Tibial artery (tissue), 4 donors: Measurements from ENCODE around the gene SERPINA9.

ENCODE experiments used
- DNase-seq, 2 donors: peaks; one replicate each; pipeline ENCODE4 v3.0.0-alpha.2; 2019
- H3K27ac ChIP-seq, 2 donors: fragments of 200-600 bp; sonication (generic) in 1 of 2; 1 replicate in 1 of 2; 2 replicates in 1 of 2; pipeline ENCODE4 v1.5.1; 2018 to 2019; ENCODE audit warnings: mild to moderate bottlenecking in 1 of 2
- H3K27me3 ChIP-seq, 2 donors: fragments of 200-600 bp; sonication (generic) in 1 of 2; one replicate each; pipeline versions ENCODE4 v1.5.1 to v1.6.0; 2016 to 2019
- H3K36me3 ChIP-seq, 3 donors: fragments of 200-600 bp; sonication (generic) in 2 of 3; one replicate each; pipeline ENCODE4 v1.5.1; 2016 to 2019; ENCODE audit warnings: mild to moderate bottlenecking in 2 of 3
- H3K4me1 ChIP-seq, 4 donors: fragments of 200-600 bp; sonication (generic) in 2 of 4; 1 replicate in 3 of 4; 2 replicates in 1 of 4; pipeline ENCODE4 v1.5.1; 2016 to 2019
- H3K4me3 ChIP-seq, 2 donors: fragments of 200-600 bp; sonication (generic) in 1 of 2; 1 replicate in 1 of 2; 2 replicates in 1 of 2; pipeline ENCODE4 v1.5.1; 2018 to 2019; ENCODE audit warnings: mild to moderate bottlenecking in 2 of 2
- H3K9me3 ChIP-seq, 3 donors: fragments of 200-600 bp; sonication (generic) in 1 of 3; one replicate each; pipeline ENCODE4 v1.5.1; 2016 to 2019
- intact Hi-C: fragments of 100-400 bp; cut with DNase I; formaldehyde crosslinking; loops from one replicate; pipeline ENCODE4 v1.15.0; 2023; ENCODE audit warnings: low total_unique reads
- TF ChIP-seq, protein P1 (sequence below), 2 experiments: fragments of 200-600 bp in 1 of 2; fragments of 450-650 bp in 1 of 2; IDR thresholded peaks; one replicate each; pipeline ENCODE4 v1.5.1; 2017 to 2019; ENCODE audit warnings: antibody characterized with exemption in 2 of 2, mild to moderate bottlenecking in 1 of 2, moderate library complexity in 1 of 2

Gene SERPINA9

DNA sequence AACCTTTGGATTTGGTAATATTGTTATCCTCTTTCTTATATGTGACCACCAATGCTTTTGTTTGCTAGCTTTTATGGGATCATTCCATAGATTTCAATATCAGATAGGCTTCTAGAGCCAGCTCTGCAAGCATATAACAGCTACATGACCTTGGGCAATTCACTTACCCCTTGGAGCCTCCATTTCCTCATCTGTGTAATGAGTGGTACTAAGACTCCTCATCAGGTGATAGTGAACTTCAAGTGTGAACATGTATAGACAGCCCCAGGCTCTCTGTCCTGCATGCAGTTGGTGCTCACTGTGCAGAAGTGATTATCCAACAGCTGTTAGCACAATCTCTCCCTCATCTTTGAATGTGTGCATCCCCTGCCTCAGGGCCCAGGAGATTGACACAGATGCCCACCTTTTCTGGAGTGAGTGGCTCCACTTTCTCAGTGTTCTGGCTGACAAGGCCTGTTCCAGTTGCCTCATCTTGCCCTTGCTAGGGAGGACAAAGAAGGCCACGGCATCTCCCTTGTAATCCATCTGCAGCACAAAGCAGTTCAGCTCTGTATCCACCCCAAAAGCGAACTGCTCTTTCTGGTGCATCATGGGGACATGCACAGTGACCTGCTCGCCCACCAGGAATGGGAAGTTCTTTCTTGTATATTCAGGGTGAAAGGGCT, 9.2 kb downstream of the SERPINA9 start:
- no peaks in the 10 kb centered on the region for H3K27me3 ChIP-seq
- no peaks in the 10 kb centered on the region for H3K36me3 ChIP-seq
- no peaks in the 10 kb centered on the region for H3K4me1 ChIP-seq
- H3K27ac ChIP-seq: no peak overlapping the region
- peaks cover 0 to 10% (median 4%) of the 10 kb centered on the region in 3 donors for H3K9me3 ChIP-seq
- intact Hi-C loops: no loop called here
- H3K4me3 ChIP-seq: no peak overlapping the region
- no peak for DNase-seq
- TF ChIP-seq, protein P1, sequence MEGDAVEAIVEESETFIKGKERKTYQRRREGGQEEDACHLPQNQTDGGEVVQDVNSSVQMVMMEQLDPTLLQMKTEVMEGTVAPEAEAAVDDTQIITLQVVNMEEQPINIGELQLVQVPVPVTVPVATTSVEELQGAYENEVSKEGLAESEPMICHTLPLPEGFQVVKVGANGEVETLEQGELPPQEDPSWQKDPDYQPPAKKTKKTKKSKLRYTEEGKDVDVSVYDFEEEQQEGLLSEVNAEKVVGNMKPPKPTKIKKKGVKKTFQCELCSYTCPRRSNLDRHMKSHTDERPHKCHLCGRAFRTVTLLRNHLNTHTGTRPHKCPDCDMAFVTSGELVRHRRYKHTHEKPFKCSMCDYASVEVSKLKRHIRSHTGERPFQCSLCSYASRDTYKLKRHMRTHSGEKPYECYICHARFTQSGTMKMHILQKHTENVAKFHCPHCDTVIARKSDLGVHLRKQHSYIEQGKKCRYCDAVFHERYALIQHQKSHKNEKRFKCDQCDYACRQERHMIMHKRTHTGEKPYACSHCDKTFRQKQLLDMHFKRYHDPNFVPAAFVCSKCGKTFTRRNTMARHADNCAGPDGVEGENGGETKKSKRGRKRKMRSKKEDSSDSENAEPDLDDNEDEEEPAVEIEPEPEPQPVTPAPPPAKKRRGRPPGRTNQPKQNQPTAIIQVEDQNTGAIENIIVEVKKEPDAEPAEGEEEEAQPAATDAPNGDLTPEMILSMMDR (IDR thresholded peaks at IDR 0.05): no peak

DNA sequence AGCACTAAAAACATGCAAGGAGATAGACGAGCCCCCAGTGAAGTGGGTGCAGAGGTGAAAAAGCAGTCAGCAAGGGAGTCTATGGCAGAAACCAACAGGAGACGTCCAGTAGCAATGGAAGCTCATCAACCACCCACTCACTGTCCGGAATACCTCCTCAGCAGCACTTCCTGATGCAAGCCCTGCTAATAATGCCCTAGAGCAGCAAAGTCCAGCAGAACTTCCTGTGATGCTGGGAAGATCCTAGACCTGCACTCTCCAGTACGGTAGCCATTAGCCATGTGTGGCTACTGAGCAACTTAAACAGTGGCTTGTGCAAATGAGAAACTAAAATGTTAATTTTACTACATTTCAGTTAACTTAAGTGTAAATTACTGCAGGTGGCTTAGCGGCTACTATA, 11.0 kb downstream of the SERPINA9 start:
- Histone ChIP-seq H3K27me3 (no peaks in the 10 kb centered on the region), H3K27ac (no peak overlapping the region), H3K36me3 (no peaks in the 10 kb centered on the region), H3K4me1 (no peaks in the 10 kb centered on the region), H3K9me3 (peaks cover 0 to 10% (median 4%) of the 10 kb centered on the region in 3 donors), H3K4me3 (no peak overlapping the region)
- intact Hi-C loops: no loop called here
- TF ChIP-seq, protein P1 (IDR thresholded peaks at IDR 0.05): no peak
- DNase-seq: no peak

DNA sequence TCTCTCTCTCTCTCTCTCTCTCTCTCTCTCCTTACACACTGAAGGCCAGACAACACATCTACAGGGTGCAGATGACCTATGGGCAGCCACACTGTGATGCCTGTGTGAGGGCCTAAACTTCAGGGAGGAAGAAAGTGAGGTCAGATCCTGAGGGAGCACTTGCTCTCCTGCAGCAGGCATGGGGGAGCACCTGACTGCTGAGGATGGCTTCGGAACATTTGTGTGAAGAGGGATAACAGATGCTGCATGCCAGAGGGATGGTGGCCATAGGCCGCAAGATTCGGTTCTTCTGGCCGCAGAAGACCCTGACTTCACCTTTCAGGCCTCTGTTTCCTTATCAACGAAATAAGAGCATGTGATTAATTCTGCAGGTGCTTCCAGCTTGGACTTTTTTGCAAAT, 11.7 kb downstream of the SERPINA9 start:
- Histone ChIP-seq H3K4me3 (no peak overlapping the region), H3K9me3 (peaks cover 0 to 10% (median 4%) of the 10 kb centered on the region in 3 donors), H3K36me3 (no peaks in the 10 kb centered on the region), H3K4me1 (no peaks in the 10 kb centered on the region), H3K27me3 (no peaks in the 10 kb centered on the region), H3K27ac (no peak overlapping the region)
- intact Hi-C loops: no loop called here
- TF ChIP-seq, protein P1 (IDR thresholded peaks at IDR 0.05): no peak
- no peak for DNase-seq

DNA sequence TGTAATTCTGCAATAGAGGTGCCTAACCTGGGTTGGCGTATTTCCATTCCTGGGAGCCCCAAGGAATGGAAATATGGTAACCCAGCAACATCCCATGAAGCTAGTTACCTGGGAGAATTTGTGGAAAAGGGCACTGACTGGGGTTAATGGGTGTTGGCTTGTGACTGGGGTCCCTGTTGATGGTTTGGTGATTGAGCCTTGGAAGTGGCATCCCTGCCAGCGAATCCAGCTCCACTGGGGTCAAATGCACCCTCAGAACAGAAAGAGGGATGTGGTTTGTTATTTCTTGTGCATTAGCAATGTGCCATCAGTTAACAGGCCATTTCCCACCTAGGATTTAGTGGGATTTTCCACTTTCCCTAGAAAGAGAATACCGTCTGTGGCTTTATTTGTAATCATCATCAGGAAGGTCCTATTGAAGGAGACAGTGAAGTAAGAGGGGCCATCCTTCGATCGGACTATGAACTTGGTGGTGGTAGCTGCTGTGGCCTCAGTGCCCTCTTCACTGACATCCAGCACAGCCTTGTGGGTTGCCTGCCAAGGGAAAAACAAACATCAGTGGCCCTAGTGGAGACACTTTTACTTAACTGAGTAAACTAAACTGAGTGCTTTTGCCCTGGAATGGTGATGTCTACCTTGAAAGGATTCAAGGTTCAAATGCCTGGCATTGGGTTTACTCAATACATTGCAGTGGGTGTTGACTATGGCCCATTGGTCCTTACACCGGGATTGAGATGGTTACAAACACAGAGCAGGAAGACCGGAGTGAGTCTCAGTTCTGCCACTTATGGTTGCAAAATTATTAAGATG, 13.0 kb downstream of the SERPINA9 start:
- Histone ChIP-seq H3K9me3 (peaks cover 0 to 14% (median 4%) of the 10 kb centered on the region in 3 donors), H3K36me3 (no peaks in the 10 kb centered on the region), H3K4me3 (no peak overlapping the region), H3K27ac (no peak overlapping the region), H3K4me1 (no peaks in the 10 kb centered on the region), H3K27me3 (no peaks in the 10 kb centered on the region)
- no peak for DNase-seq
- TF ChIP-seq, protein P1 (IDR thresholded peaks at IDR 0.05): no peak
- intact Hi-C loops: no loop called here

DNA sequence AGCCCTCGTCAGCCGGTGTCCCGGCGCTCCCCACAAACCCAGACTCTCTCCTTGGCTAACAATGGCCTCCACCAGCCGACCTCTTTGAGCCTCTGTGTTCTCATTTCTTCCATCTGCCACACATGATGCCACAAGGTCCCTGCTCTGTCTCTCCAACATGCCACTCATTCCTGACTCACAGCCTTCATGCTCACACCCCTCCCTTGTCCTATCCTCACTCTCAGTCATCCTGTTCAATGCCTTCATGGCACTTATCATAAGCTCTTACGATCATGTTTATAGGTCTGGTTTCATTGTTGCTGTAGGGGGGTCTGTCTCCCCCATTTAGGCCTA, 13.8 kb downstream of the SERPINA9 start:
- no peaks in the 10 kb centered on the region for H3K27me3 ChIP-seq
- no peak overlapping the region for H3K4me3 ChIP-seq
- no peak for DNase-seq
- H3K4me1 ChIP-seq: no peaks in the 10 kb centered on the region
- H3K36me3 ChIP-seq: no peaks in the 10 kb centered on the region
- peaks cover 0 to 14% (median 4%) of the 10 kb centered on the region in 3 donors for H3K9me3 ChIP-seq
- no peak overlapping the region for H3K27ac ChIP-seq
- intact Hi-C loops: no loop called here
- TF ChIP-seq, protein P1 (IDR thresholded peaks at IDR 0.05): no peak
